ENCODE data around the gene ELOB. TPM values are rescaled to one million over a fixed set of nuclear protein-coding genes. Genes with fewer than 3 reads are reported as not detected.

Gene ELOB
- total RNA-seq, 1 donor from 2014 or later = 192 TPM

DNA sequence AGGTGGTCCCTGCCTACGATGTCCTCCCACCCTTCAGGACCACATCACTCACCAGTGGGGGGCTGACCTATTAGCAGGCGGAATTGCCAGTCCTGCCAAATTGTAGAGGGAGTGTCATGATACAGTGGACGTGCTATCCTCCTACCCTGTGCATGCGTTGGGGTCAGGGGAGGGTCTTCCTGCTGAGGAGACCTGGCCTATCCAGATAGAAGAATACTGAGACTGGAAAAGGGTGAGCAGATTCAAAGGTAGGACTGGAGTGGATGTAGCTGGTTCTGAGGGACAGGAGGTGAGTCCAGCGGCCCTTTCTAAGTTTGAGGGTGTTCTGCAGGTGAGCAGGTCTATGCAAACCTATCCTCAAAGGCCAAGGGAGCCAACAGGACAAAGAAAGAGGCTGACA lies 29.2 kb upstream of the ELOB start:
- H3K9me3 Mint-ChIP-seq = peaks cover 28% of the 10 kb centered on the region
- no peaks in the 10 kb centered on the region for H3K4me1 Mint-ChIP-seq
- TF ChIP-seq, protein P1, sequence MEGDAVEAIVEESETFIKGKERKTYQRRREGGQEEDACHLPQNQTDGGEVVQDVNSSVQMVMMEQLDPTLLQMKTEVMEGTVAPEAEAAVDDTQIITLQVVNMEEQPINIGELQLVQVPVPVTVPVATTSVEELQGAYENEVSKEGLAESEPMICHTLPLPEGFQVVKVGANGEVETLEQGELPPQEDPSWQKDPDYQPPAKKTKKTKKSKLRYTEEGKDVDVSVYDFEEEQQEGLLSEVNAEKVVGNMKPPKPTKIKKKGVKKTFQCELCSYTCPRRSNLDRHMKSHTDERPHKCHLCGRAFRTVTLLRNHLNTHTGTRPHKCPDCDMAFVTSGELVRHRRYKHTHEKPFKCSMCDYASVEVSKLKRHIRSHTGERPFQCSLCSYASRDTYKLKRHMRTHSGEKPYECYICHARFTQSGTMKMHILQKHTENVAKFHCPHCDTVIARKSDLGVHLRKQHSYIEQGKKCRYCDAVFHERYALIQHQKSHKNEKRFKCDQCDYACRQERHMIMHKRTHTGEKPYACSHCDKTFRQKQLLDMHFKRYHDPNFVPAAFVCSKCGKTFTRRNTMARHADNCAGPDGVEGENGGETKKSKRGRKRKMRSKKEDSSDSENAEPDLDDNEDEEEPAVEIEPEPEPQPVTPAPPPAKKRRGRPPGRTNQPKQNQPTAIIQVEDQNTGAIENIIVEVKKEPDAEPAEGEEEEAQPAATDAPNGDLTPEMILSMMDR (IDR thresholded peaks at IDR 0.05; ENCODE audit: unreplicated experiment) = no peak
- peaks cover 33% of the 10 kb centered on the region for H3K27me3 Mint-ChIP-seq (ENCODE audit: low read depth)
- no peak overlapping the region for H3K27ac Mint-ChIP-seq
- no peaks in the 10 kb centered on the region for H3K36me3 Mint-ChIP-seq
- H3K4me3 Mint-ChIP-seq = no peak overlapping the region
- DNase-seq (ENCODE audit: low spot score in 2 of 2, unreplicated experiment in 2 of 2) = no peak

DNA sequence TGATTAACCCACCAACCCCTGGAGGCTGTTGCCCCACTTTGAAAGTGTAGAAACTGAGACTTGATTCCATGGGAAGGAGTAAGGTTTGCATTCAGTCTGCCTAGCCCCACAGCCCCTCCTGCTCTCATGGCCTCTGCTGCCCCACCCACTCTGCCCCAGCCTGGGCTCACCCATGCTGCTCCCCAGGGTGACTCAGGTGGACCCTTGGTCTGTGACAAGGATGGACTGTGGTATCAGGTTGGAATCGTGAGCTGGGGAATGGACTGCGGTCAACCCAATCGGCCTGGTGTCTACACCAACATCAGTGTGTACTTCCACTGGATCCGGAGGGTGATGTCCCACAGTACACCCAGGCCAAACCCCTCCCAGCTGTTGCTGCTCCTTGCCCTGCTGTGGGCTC lies 27.6 kb upstream of the ELOB start:
- Mint-ChIP-seq H3K27ac (no peak overlapping the region), H3K4me3 (no peak overlapping the region), H3K27me3 (ENCODE audit: low read depth) (peaks cover 22% of the 10 kb centered on the region), H3K4me1 (no peaks in the 10 kb centered on the region), H3K36me3 (no peaks in the 10 kb centered on the region), H3K9me3 (peaks cover 28% of the 10 kb centered on the region)
- TF ChIP-seq, protein P1 (IDR thresholded peaks at IDR 0.05; ENCODE audit: unreplicated experiment) = no peak
- DNase-seq (ENCODE audit: low spot score in 2 of 2, unreplicated experiment in 2 of 2) = no peak

DNA sequence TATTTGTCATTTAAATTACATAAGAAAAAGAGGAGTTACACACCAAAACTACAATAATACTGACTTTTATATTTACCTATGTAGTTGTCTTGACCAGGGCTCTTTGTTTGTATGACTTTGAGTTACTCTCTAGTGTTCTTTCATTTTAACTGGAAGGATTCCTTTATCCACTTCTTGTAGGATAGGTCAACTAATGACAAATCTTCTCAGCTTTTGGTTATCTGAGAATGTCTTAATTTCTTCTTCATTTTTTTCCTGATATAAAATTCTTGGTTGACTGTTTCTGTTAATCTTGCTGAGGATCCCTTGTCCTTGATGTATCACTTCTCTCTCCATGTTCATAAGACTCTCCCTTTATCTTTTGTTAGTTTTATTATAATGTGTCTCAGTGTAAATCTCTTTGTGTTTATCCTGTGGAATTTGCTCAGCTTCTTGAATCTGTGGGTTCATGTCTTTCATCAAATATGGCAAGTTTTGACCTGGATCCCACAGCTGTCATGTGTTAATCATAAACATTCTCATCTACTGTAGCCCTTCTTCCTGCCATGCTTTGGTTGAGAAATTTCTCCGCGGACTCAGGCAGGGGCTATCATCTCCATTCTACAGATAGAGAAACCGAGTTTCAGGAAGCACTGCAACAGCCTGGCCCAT lies 26.6 kb upstream of the ELOB start:
- Mint-ChIP-seq H3K36me3 (no peaks in the 10 kb centered on the region), H3K9me3 (peaks cover 19% of the 10 kb centered on the region), H3K27me3 (ENCODE audit: low read depth) (peaks cover 13% of the 10 kb centered on the region), H3K4me1 (no peaks in the 10 kb centered on the region), H3K27ac (no peak overlapping the region), H3K4me3 (no peak overlapping the region)
- DNase-seq (ENCODE audit: low spot score in 2 of 2, unreplicated experiment in 2 of 2) = no peak
- TF ChIP-seq, protein P1 (IDR thresholded peaks at IDR 0.05; ENCODE audit: unreplicated experiment) = no peak

DNA sequence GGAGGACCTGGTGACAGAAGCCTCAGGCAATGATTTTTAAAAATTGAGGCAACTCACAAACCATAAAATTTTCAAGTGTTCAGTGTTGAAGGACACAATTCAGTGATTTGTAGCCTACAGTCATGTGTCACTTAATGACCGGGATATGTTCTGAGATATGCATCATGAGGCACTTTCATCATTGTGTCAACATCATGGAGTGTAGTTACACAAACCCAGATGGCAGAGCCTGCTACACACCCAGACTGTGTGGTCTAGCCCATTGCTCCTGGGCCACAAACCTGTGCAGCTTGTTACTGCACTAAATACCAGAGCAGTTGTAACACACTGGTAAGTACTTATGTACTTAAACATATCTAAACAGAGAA lies 22.8 kb upstream of the ELOB start:
- Mint-ChIP-seq H3K4me1 (no peaks in the 10 kb centered on the region), H3K27ac (no peak overlapping the region), H3K9me3 (peaks cover 15% of the 10 kb centered on the region), H3K4me3 (no peak overlapping the region), H3K36me3 (no peaks in the 10 kb centered on the region), H3K27me3 (ENCODE audit: low read depth) (peaks cover 14% of the 10 kb centered on the region)
- no peak for DNase-seq (ENCODE audit: low spot score in 2 of 2, unreplicated experiment in 2 of 2)
- TF ChIP-seq, protein P1 (IDR thresholded peaks at IDR 0.05; ENCODE audit: unreplicated experiment) = no peak

DNA sequence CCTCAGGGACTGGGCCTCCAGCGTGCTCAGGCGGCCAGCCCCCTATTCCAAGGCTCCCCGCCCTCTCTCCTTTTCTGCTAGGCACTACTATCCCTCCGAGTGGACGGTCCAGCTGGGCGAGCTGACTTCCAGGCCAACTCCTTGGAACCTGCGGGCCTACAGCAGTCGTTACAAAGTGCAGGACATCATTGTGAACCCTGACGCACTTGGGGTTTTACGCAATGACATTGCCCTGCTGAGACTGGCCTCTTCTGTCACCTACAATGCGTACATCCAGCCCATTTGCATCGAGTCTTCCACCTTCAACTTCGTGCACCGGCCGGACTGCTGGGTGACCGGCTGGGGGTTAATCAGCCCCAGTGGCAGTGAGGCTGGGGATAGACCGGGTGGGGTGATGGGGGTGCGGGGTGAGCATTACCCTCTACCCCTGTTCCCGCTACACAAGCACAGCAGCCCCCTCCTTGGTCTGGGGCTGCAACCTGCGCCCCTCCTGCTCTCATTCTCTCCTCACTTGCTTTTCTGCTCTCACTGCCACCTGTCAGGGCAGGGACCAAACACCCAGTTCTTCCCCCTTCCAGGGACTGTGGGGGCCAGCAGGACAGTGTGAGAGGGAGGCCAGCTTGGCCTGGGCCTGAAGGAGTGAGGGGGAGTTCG lies 22.3 kb upstream of the ELOB start:
- Mint-ChIP-seq H3K9me3 (peaks cover 12% of the 10 kb centered on the region), H3K4me3 (no peak overlapping the region), H3K27me3 (ENCODE audit: low read depth) (peaks cover 17% of the 10 kb centered on the region), H3K27ac (no peak overlapping the region), H3K4me1 (no peaks in the 10 kb centered on the region), H3K36me3 (no peaks in the 10 kb centered on the region)
- no peak for DNase-seq (ENCODE audit: low spot score in 2 of 2, unreplicated experiment in 2 of 2)
- TF ChIP-seq, protein P1 (IDR thresholded peaks at IDR 0.05; ENCODE audit: unreplicated experiment) = no peak

All from mesothelial cell of epicardium (in vitro differentiated cells).